ENCODE data around the gene ADRA2B.

Gene ADRA2B

DNA sequence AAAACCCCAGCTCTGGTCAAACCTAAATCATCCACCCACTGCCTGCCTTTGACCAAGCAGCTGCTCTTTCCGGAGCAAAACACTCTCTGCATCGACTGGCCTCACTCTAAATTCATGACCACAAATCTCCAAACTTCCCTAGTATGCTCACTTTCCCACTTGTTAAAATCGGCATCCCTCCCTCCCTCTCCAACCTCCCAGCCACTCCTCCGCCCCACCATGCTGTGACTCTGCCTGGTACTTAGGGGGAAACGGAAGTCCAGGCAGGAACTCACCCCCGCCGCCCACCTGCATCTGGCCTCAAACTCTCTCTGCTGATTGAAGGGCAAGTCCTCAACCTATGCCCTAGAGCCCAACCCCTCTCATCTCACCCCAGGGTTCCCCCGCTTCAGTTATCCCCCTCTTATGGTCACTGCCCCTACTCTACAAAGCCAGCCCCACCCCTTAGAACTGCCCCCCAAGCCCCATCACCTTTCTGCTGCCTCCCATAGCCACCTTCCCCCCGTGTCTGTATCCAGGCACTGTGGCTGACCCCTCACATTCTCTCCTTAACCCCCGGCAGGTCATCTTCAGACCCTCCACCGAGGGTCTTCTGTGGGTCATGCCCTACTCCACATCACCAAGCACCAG lies 3.8 kb upstream of the ADRA2B start:
- Histone ChIP-seq H4K91ac (ENCODE audit: low read length) (no peak overlapping the region), H3K27ac (ENCODE audit: low read length, poor library complexity, severe bottlenecking) (no peak overlapping the region), H2BK120ac (ENCODE audit: low read depth, low read length) (no peak overlapping the region), H3K18ac (ENCODE audit: low read depth in 1 of 2, low read length in 2 of 2) (no peak overlapping the region), H2BK12ac (ENCODE audit: low read length in 2 of 2) (no peak overlapping the region), H3K14ac (ENCODE audit: low read length in 2 of 2) (no peak overlapping the region), H3K4me3 (ENCODE audit: insufficient read depth in 1 of 2, low read depth in 1 of 2, low read length in 2 of 2) (no peak overlapping the region), H2AFZ (ENCODE audit: low read depth, low read length) (no peak overlapping the region), H3K4me1 (ENCODE audit: control insufficient read depth, insufficient read depth, low read depth, low read length) (peaks cover 15% of the 10 kb centered on the region), H2BK5ac (ENCODE audit: low read depth, low read length, poor library complexity, severe bottlenecking) (no peak overlapping the region), H2BK15ac (ENCODE audit: low read depth, poor library complexity, severe bottlenecking) (no peak overlapping the region), H2AK5ac (ENCODE audit: low read length, severe bottlenecking) (no peak overlapping the region), H3K27me3 (ENCODE audit: control insufficient read depth in 1 of 2, insufficient read depth in 1 of 2, low read length in 2 of 2) (peaks cover 90 to 91% of the 10 kb centered on the region in 2 experiments), H3K9ac (ENCODE audit: low read length) (no peak overlapping the region), H3K23ac (ENCODE audit: low read length in 2 of 2) (no peak overlapping the region), H3K4ac (ENCODE audit: low read depth in 1 of 2, low read length in 2 of 2) (no peak overlapping the region), H3K36me3 (ENCODE audit: control insufficient read depth in 1 of 2, insufficient read depth in 2 of 2, low read depth in 1 of 2, low read length in 2 of 2) (peaks cover 0 to 6% of the 10 kb centered on the region in 2 experiments), H4K8ac (ENCODE audit: low read length) (no peak overlapping the region), H3K4me2 (ENCODE audit: low read length, poor library complexity, severe bottlenecking) (no peak overlapping the region), H3K9me3 (ENCODE audit: control insufficient read depth, low read length) (no peaks in the 10 kb centered on the region), H3K79me1 (replicated peaks; ENCODE audit: low read length, poor library complexity, severe bottlenecking) (no peaks in the 10 kb centered on the region)
- 61% methylated on average over 11 of the region's 11 CpGs for WGBS
- DNase-seq: no peak

DNA sequence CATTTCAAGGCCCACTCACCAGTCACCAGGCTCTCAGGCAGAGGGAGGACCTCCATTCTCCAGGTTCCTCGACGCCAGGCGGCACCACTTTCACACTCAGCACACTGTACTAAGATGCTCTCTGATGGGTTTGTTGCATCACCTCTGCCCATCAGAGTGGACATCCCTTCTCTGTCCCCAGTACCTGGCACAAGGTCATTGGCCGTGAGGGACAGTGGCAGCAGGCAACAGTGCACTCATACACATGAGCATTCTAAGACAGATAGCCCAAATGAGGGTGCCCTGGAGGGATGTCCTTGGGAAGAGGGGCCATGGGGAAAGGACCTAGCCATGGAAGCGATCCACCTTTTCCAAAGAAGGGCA lies 3.0 kb upstream of the ADRA2B start:
- no peak overlapping the region for H2BK12ac ChIP-seq (ENCODE audit: low read length in 2 of 2)
- no peak overlapping the region for H2BK120ac ChIP-seq (ENCODE audit: low read depth, low read length)
- H3K36me3 ChIP-seq (ENCODE audit: control insufficient read depth in 1 of 2, insufficient read depth in 2 of 2, low read depth in 1 of 2, low read length in 2 of 2): peaks cover 0 to 6% of the 10 kb centered on the region in 2 experiments
- no peak for DNase-seq
- WGBS: 92% methylated on average over 4 of the region's 5 CpGs
- H4K8ac ChIP-seq (ENCODE audit: low read length): no peak overlapping the region
- no peak overlapping the region for H3K18ac ChIP-seq (ENCODE audit: low read depth in 1 of 2, low read length in 2 of 2)
- H2BK15ac ChIP-seq (ENCODE audit: low read depth, poor library complexity, severe bottlenecking): no peak overlapping the region
- no peak overlapping the region for H3K4me2 ChIP-seq (ENCODE audit: low read length, poor library complexity, severe bottlenecking)
- H3K4ac ChIP-seq (ENCODE audit: low read depth in 1 of 2, low read length in 2 of 2): no peak overlapping the region
- no peak overlapping the region for H3K23ac ChIP-seq (ENCODE audit: low read length in 2 of 2)
- peaks cover 15% of the 10 kb centered on the region for H3K4me1 ChIP-seq (ENCODE audit: control insufficient read depth, insufficient read depth, low read depth, low read length)
- H3K27me3 ChIP-seq (ENCODE audit: control insufficient read depth in 1 of 2, insufficient read depth in 1 of 2, low read length in 2 of 2): peaks cover 90 to 91% of the 10 kb centered on the region in 2 experiments
- H3K9me3 ChIP-seq (ENCODE audit: control insufficient read depth, low read length): no peaks in the 10 kb centered on the region
- H2AK5ac ChIP-seq (ENCODE audit: low read length, severe bottlenecking): no peak overlapping the region
- no peak overlapping the region for H4K91ac ChIP-seq (ENCODE audit: low read length)
- no peak overlapping the region for H2BK5ac ChIP-seq (ENCODE audit: low read depth, low read length, poor library complexity, severe bottlenecking)
- no peak overlapping the region for H3K14ac ChIP-seq (ENCODE audit: low read length in 2 of 2)
- no peak overlapping the region for H2AFZ ChIP-seq (ENCODE audit: low read depth, low read length)
- H3K9ac ChIP-seq (ENCODE audit: low read length): no peak overlapping the region
- no peak overlapping the region for H3K27ac ChIP-seq (ENCODE audit: low read length, poor library complexity, severe bottlenecking)
- H3K4me3 ChIP-seq (ENCODE audit: insufficient read depth in 1 of 2, low read depth in 1 of 2, low read length in 2 of 2): no peak overlapping the region
- no peaks in the 10 kb centered on the region for H3K79me1 ChIP-seq (replicated peaks; ENCODE audit: low read length, poor library complexity, severe bottlenecking)

DNA sequence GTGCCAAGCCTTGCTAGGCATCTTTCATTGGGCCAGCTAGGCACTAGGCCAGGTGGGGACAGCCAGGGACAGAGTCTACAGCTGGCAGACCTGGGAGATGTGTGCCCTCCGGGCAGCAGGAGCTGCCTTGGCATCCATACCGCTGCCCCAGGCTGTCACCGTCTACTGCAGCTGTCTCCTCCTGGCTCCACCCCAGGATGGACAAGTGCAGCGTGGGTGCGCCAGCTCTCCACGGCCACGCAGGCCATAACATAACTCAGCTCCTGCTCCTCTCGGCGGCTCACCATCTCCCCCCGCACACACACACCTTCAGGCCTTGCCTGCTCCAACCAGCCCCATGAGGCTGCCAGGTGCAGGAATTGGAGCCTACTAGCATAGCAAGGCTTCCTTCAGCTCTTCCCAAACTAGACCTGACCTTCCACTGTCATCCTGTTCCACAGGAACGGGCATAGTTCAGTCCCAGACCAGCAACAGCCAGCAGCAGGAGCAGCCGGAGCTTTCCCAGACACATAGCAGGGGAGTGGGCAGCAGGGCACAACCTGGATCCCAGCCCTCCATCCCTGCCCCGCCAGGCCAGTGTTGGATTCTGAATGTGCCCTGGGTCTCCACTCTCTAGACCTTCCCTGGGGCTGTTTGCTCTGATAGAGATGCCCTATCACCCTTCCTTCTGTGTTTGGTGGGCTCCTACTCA lies 2.5 kb upstream of the ADRA2B start:
- H2AFZ ChIP-seq (ENCODE audit: low read depth, low read length): no peak overlapping the region
- H3K36me3 ChIP-seq (ENCODE audit: control insufficient read depth in 1 of 2, insufficient read depth in 2 of 2, low read depth in 1 of 2, low read length in 2 of 2): peaks cover 0 to 6% of the 10 kb centered on the region in 2 experiments
- H3K27me3 ChIP-seq (ENCODE audit: control insufficient read depth in 1 of 2, insufficient read depth in 1 of 2, low read length in 2 of 2): peaks cover 89 to 91% of the 10 kb centered on the region in 2 experiments
- H3K27ac ChIP-seq (ENCODE audit: low read length, poor library complexity, severe bottlenecking): no peak overlapping the region
- H3K23ac ChIP-seq (ENCODE audit: low read length in 2 of 2): no peak overlapping the region
- no peak overlapping the region for H2BK5ac ChIP-seq (ENCODE audit: low read depth, low read length, poor library complexity, severe bottlenecking)
- DNase-seq: no peak
- no peak overlapping the region for H2BK12ac ChIP-seq (ENCODE audit: low read length in 2 of 2)
- H3K18ac ChIP-seq (ENCODE audit: low read depth in 1 of 2, low read length in 2 of 2): no peak overlapping the region
- H2BK15ac ChIP-seq (ENCODE audit: low read depth, poor library complexity, severe bottlenecking): no peak overlapping the region
- H2AK5ac ChIP-seq (ENCODE audit: low read length, severe bottlenecking): no peak overlapping the region
- no peak overlapping the region for H3K4ac ChIP-seq (ENCODE audit: low read depth in 1 of 2, low read length in 2 of 2)
- no peak overlapping the region for H4K91ac ChIP-seq (ENCODE audit: low read length)
- no peak overlapping the region for H3K9ac ChIP-seq (ENCODE audit: low read length)
- no peaks in the 10 kb centered on the region for H3K9me3 ChIP-seq (ENCODE audit: control insufficient read depth, low read length)
- no peak overlapping the region for H2BK120ac ChIP-seq (ENCODE audit: low read depth, low read length)
- H3K4me1 ChIP-seq (ENCODE audit: control insufficient read depth, insufficient read depth, low read depth, low read length): peaks cover 15% of the 10 kb centered on the region
- no peak overlapping the region for H3K4me3 ChIP-seq (ENCODE audit: insufficient read depth in 1 of 2, low read depth in 1 of 2, low read length in 2 of 2)
- no peaks in the 10 kb centered on the region for H3K79me1 ChIP-seq (replicated peaks; ENCODE audit: low read length, poor library complexity, severe bottlenecking)
- no peak overlapping the region for H3K4me2 ChIP-seq (ENCODE audit: low read length, poor library complexity, severe bottlenecking)
- WGBS: 87% methylated on average over 13 of the region's 13 CpGs
- no peak overlapping the region for H3K14ac ChIP-seq (ENCODE audit: low read length in 2 of 2)
- H4K8ac ChIP-seq (ENCODE audit: low read length): no peak overlapping the region

DNA sequence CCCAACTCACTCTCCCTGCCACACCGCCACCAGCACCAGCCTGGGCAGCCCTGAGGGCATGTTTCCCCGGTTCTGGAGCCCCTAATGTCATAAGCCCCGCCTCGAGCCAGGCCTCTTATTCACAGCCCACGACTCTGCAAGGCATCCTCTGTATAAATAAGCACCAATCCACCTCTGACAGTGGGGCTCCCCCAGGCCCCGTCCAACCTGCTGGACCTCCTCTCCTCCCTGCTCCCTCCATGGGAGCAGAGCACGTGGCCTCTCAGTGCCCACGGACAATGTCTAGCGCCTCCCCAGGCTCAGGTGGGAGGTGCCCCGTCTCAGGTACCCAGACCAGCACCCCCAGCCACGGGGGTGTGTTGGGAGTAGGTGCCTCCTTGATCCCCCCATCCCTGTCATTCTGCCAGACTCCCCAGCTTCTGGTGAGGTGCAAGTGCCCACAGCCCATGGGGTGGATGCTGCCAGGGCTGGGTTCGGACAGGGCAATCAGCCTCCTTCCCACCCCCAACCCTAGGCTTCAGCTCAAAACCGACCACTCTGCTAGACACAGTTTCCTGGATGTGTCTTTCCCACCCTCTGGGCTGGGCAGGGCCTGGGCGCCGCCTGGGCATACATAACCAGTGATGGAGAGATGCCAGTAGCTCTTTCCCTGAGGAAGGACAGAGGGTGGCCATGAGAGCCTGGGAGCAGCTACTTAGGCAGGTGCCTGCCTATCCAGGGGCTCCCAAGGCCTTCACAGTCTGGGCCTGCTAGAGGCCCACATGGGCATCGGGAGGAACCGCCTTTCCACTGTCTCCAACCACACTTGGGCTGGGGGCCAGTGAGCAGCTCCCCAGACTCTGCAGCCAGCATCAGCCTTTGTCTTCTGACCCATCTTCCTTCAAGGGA lies 1.6 kb upstream of the ADRA2B start:
- Histone ChIP-seq H4K8ac (ENCODE audit: low read length) (no peak overlapping the region), H3K4me1 (ENCODE audit: control insufficient read depth, insufficient read depth, low read depth, low read length) (peaks cover 15% of the 10 kb centered on the region), H3K79me1 (replicated peaks; ENCODE audit: low read length, poor library complexity, severe bottlenecking) (no peaks in the 10 kb centered on the region)

More for the DNA sequence above, 1.6 kb upstream of the ADRA2B start:
- Histone ChIP-seq H2BK15ac (ENCODE audit: low read depth, poor library complexity, severe bottlenecking) (no peak overlapping the region), H2AK5ac (ENCODE audit: low read length, severe bottlenecking) (no peak overlapping the region), H3K18ac (ENCODE audit: low read depth in 1 of 2, low read length in 2 of 2) (no peak overlapping the region), H3K4me3 (ENCODE audit: insufficient read depth in 1 of 2, low read depth in 1 of 2, low read length in 2 of 2) (no peak overlapping the region), H3K9me3 (ENCODE audit: control insufficient read depth, low read length) (no peaks in the 10 kb centered on the region), H2AFZ (ENCODE audit: low read depth, low read length) (no peak overlapping the region), H3K4ac (ENCODE audit: low read depth in 1 of 2, low read length in 2 of 2) (no peak overlapping the region), H2BK12ac (ENCODE audit: low read length in 2 of 2) (no peak overlapping the region), H3K9ac (ENCODE audit: low read length) (no peak overlapping the region), H3K4me2 (ENCODE audit: low read length, poor library complexity, severe bottlenecking) (no peak overlapping the region), H3K23ac (ENCODE audit: low read length in 2 of 2) (no peak overlapping the region), H4K91ac (ENCODE audit: low read length) (no peak overlapping the region), H3K27me3 (ENCODE audit: control insufficient read depth in 1 of 2, insufficient read depth in 1 of 2, low read length in 2 of 2) (peaks cover 85 to 89% of the 10 kb centered on the region in 2 experiments), H3K14ac (ENCODE audit: low read length in 2 of 2) (no peak overlapping the region), H3K27ac (ENCODE audit: low read length, poor library complexity, severe bottlenecking) (no peak overlapping the region), H2BK5ac (ENCODE audit: low read depth, low read length, poor library complexity, severe bottlenecking) (no peak overlapping the region), H2BK120ac (ENCODE audit: low read depth, low read length) (no peak overlapping the region), H3K36me3 (ENCODE audit: control insufficient read depth in 1 of 2, insufficient read depth in 2 of 2, low read depth in 1 of 2, low read length in 2 of 2) (peaks cover 0 to 6% of the 10 kb centered on the region in 2 experiments)
- DNase-seq: no peak
- WGBS: 47% methylated on average over 17 of the region's 17 CpGs
